Liver (tissue), 9 donors: ENCODE data around the gene CPNE5. TPM values are rescaled to one million over a fixed set of nuclear protein-coding genes. Genes with fewer than 3 reads are reported as not detected.

ENCODE experiments used
- DNase-seq: peaks from one replicate; pipeline ENCODE4 v3.0.0-alpha.2; 2017; ENCODE audit warnings: low spot score
- H3K27ac ChIP-seq, 2 donors: one replicate each; pipeline ENCODE4 v1.7.0; 2013; ENCODE audit warnings: inconsistent platforms in 2 of 2, low read length in 2 of 2, control low read depth in 1 of 2, low read depth in 1 of 2, mild to moderate bottlenecking in 1 of 2
- H3K27me3 ChIP-seq, 4 donors: one replicate each; pipeline versions ENCODE4 v1.6.1 to v1.7.0; 2013; ENCODE audit warnings: low read length in 3 of 4, inconsistent platforms in 1 of 4, mild to moderate bottlenecking in 1 of 4, moderate library complexity in 1 of 4; ENCODE audit not compliant: control insufficient read depth in 4 of 4, insufficient read depth in 4 of 4
- H3K36me3 ChIP-seq, 4 donors: one replicate each; pipeline versions ENCODE4 v1.6.1 to v1.7.0; 2013; ENCODE audit warnings: low read length in 3 of 4, mild to moderate bottlenecking in 3 of 4, low read depth in 1 of 4, moderate library complexity in 1 of 4; ENCODE audit not compliant: control insufficient read depth in 4 of 4, insufficient read depth in 3 of 4
- H3K4me1 ChIP-seq, 4 donors: one replicate each; pipeline versions ENCODE4 v1.6.1 to v1.7.0; 2013; ENCODE audit warnings: low read length in 3 of 4, mild to moderate bottlenecking in 3 of 4, moderate library complexity in 1 of 4; ENCODE audit not compliant: control insufficient read depth in 4 of 4, insufficient read depth in 4 of 4
- H3K4me3 ChIP-seq, 3 donors: one replicate each; pipeline versions ENCODE4 v1.6.1 to v1.7.0; 2013; ENCODE audit warnings: low read length in 3 of 3, control low read depth in 1 of 3, low read depth in 1 of 3, mild to moderate bottlenecking in 1 of 3
- H3K9ac ChIP-seq, 2 donors: one replicate each; pipeline ENCODE4 v1.7.0; 2013; ENCODE audit warnings: low read length in 2 of 2, mild to moderate bottlenecking in 2 of 2, moderate library complexity in 2 of 2, control low read depth in 1 of 2, low read depth in 1 of 2
- H3K9me3 ChIP-seq, 4 donors: one replicate each; pipeline versions ENCODE4 v1.6.1 to v1.7.0; 2013; ENCODE audit warnings: low read length in 3 of 4; ENCODE audit not compliant: control insufficient read depth in 4 of 4
- ATF3 ChIP-seq: IDR thresholded peaks from 2 replicates; pipeline ENCODE4 v1.6.1; 2016; ENCODE audit warnings: antibody characterized with exemption
- CTCF ChIP-seq: fragments of 150-350 bp; IDR thresholded peaks from 2 replicates; pipeline ENCODE4 v1.5.1; 2017; ENCODE audit warnings: improper control_type of control experiment, low read depth, low read length; ENCODE audit not compliant: missing input control
- EGR1 ChIP-seq, 2 donors: IDR thresholded peaks; 2 replicates each; pipeline ENCODE4 v1.6.1; 2016 to 2018; ENCODE audit warnings: antibody characterized with exemption in 2 of 2, low read depth in 2 of 2
- FOXA1 ChIP-seq: IDR thresholded peaks from 2 replicates; pipeline ENCODE4 v1.6.1; 2016; ENCODE audit warnings: antibody characterized with exemption
- FOXA2 ChIP-seq: IDR thresholded peaks from 2 replicates; pipeline ENCODE4 v1.6.1; 2016; ENCODE audit warnings: antibody characterized with exemption
- GABPA ChIP-seq, 2 donors: IDR thresholded peaks in 1 of 2; conservative IDR thresholded peaks in 1 of 2; 2 replicates each; pipeline ENCODE4 v1.6.1; 2016; ENCODE audit warnings: antibody characterized with exemption in 2 of 2, mild to moderate bottlenecking in 1 of 2, moderate library complexity in 1 of 2
- HNF4A ChIP-seq, 2 donors: conservative IDR thresholded peaks; 2 replicates each; pipeline ENCODE4 v1.6.1; 2016; ENCODE audit warnings: antibody characterized with exemption in 2 of 2, mild to moderate bottlenecking in 2 of 2
- HNF4G ChIP-seq: IDR thresholded peaks from 2 replicates; pipeline ENCODE4 v1.6.1; 2016; ENCODE audit warnings: antibody characterized with exemption
- JUND ChIP-seq, 2 donors: IDR thresholded peaks; 2 replicates each; pipeline ENCODE4 v1.6.1; 2016; ENCODE audit warnings: antibody characterized with exemption in 2 of 2
- MAX ChIP-seq: IDR thresholded peaks from 2 replicates; pipeline ENCODE4 v1.6.1; 2016; ENCODE audit warnings: antibody characterized with exemption
- NR2F2 ChIP-seq: IDR thresholded peaks from 2 replicates; pipeline ENCODE4 v1.6.1; 2016; ENCODE audit warnings: antibody characterized with exemption
- RAD21 ChIP-seq, 2 donors: IDR thresholded peaks; 2 replicates each; pipeline ENCODE4 v1.6.1; 2016; ENCODE audit warnings: antibody characterized with exemption in 2 of 2, mild to moderate bottlenecking in 2 of 2
- REST ChIP-seq: IDR thresholded peaks from 2 replicates; pipeline ENCODE4 v1.6.1; 2016; ENCODE audit warnings: antibody characterized with exemption, mild to moderate bottlenecking
- RXRA ChIP-seq, 2 donors: IDR thresholded peaks; 2 replicates each; pipeline ENCODE4 v1.6.1; 2017 to 2018; ENCODE audit warnings: antibody characterized with exemption in 2 of 2, mild to moderate bottlenecking in 1 of 2
- SP1 ChIP-seq: IDR thresholded peaks from 2 replicates; pipeline ENCODE4 v1.6.1; 2018; ENCODE audit warnings: antibody characterized with exemption, mild to moderate bottlenecking
- TAF1 ChIP-seq: conservative IDR thresholded peaks from 2 replicates; pipeline ENCODE4 v1.6.1; 2016; ENCODE audit warnings: antibody characterized with exemption, mild to moderate bottlenecking
- YY1 ChIP-seq: IDR thresholded peaks from 2 replicates; pipeline ENCODE4 v1.6.1; 2016; ENCODE audit warnings: antibody characterized with exemption, mild to moderate bottlenecking
- ZBTB33 ChIP-seq: IDR thresholded peaks from 2 replicates; pipeline ENCODE4 v1.6.1; 2016; ENCODE audit warnings: antibody characterized with exemption
- WGBS: extraction: QIAGEN DNeasy Blood & Tissue Kit; methylation state at CpG from one replicate; pipeline ENCODE4 v1.1.7; 2013; 5-methylcytosine and 5-hydroxymethylcytosine counted together
- polyA plus RNA-seq, 2 donors: library from polyadenylated mRNA; stranded (reverse) in 1 of 2; unstranded in 1 of 2; fragments of 200-250 nt in 1 of 2; fragments of >200 nt in 1 of 2; fragmentation: Nextera tagmentation in 1 of 2; extraction: Ambion mirVana in 1 of 2; gene quantifications; one replicate each; pipeline versions ENCODE4 v1.2.1 to v1.2.3, GENCODE V29; 2013 to 2015
- total RNA-seq, 2 donors: library from RNA; depleted of rRNA; stranded (reverse); fragments of >200 nt; gene quantifications; one replicate each; pipeline ENCODE4 v1.2.3, GENCODE V29; 2014
- donor health status: healthy.
- donor health status: healthy.
- donor health status: healthy.
- donor health status: healthy.
- donor health status: healthy.

The CPNE5 gene
- total and polyA plus RNA-seq, 4 donors = 0.24 to 1.1 (median 0.44) TPM

GRCh38 chr6:36731622-36732310 is 107.5 kb downstream of the CPNE5 start:
- Histone ChIP-seq H3K27me3 (no peaks in the 10 kb centered on the region), H3K27ac (no peak overlapping the region), H3K4me1 (peaks cover 0 to 3% (median 0%) of the 10 kb centered on the region in 4 donors), H3K4me3 (no peak overlapping the region), H3K36me3 (no peaks in the 10 kb centered on the region), H3K9ac (no peak overlapping the region), H3K9me3 (no peaks in the 10 kb centered on the region)
- no peak for DNase-seq
- TF ChIP-seq TAF1 = no peak
- TF ChIP-seq FOXA1 = no peak
- TF ChIP-seq JUND (IDR thresholded peaks at IDR 0.05) = no peak
- no peak for TF ChIP-seq GABPA (IDR thresholded peaks at IDR 0.05 in 1 of 2, conservative IDR thresholded peaks at IDR 0.05 in 1 of 2)
- TF ChIP-seq NR2F2 = no peak
- TF ChIP-seq MAX = no peak
- no peak for TF ChIP-seq FOXA2
- TF ChIP-seq ATF3 = no peak
- TF ChIP-seq RXRA (IDR thresholded peaks at IDR 0.05) = no peak
- no peak for TF ChIP-seq CTCF
- TF ChIP-seq SP1 = no peak
- no peak for TF ChIP-seq HNF4A (conservative IDR thresholded peaks at IDR 0.05)
- no peak for TF ChIP-seq REST
- TF ChIP-seq YY1 = no peak
- TF ChIP-seq EGR1 (IDR thresholded peaks at IDR 0.05; ENCODE audit: low read depth in 2 of 2) = no peak
- no peak for TF ChIP-seq RAD21 (IDR thresholded peaks at IDR 0.05)
- TF ChIP-seq ZBTB33 = no peak
- TF ChIP-seq HNF4G = no peak
- 93% methylated on average over 12 of the region's 12 CpGs for WGBS
